ENCODE data around the gene TMEM176A. TPM values are rescaled to one million over a fixed set of nuclear protein-coding genes. Genes with fewer than 3 reads are reported as not detected.

TMEM176A gene
- total RNA-seq, 1 experiment from 2014 or later: not detected

GRCh38 chr7:150756858-150757257 lies 43.7 kb upstream of the TMEM176A start:
- no peak overlapping the region for H3K4me3 ChIP-seq (replicated peaks in 1 of 2; ENCODE audit: low read depth in 1 of 2, low read length in 2 of 2)
- intact Hi-C loops (cut with micrococcal nuclease): loop anchor here (2.0 to 5.0 kb wide), 2 partner anchors 308 to 470 kb away; no protein-coding TSS in a partner anchor
- H3K9me2 ChIP-seq (ENCODE audit: insufficient read depth): no peaks in the 10 kb centered on the region
- no peak overlapping the region for H3K9ac ChIP-seq (ENCODE audit: low read length)
- H3K36me3 ChIP-seq (ENCODE audit: control insufficient read depth in 1 of 2, insufficient read depth in 2 of 2, low read length in 2 of 2): no peaks in the 10 kb centered on the region
- BruUV-seq (replicated peaks): no TSS peak
- H3K27me3 ChIP-seq (ENCODE audit: insufficient read depth, low read length): peaks cover 2% of the 10 kb centered on the region
- ChIA-PET CTCF (no interaction called here), POLR2A (no interaction called here), RAD21 (ENCODE audit: low non-redundant PET in 1 of 2, low total read pairs in 2 of 2, uncharacterized antibody in 2 of 2, unreplicated experiment in 2 of 2) (no interaction called here)
- H4K20me1 ChIP-seq (ENCODE audit: insufficient read depth): no peaks in the 10 kb centered on the region; the same call in 1 of the 2 replicates
- no peak overlapping the region for H3K4me2 ChIP-seq (ENCODE audit: low read length)
- no peaks in the 10 kb centered on the region for H3K79me2 ChIP-seq (ENCODE audit: insufficient read depth, low read length)
- no peak overlapping the region for H2AFZ ChIP-seq (ENCODE audit: low read depth, low read length, poor library complexity, severe bottlenecking)
- DNase-seq (ENCODE audit: low read depth, low spot score) (no peak), ATAC-seq (no peak)
- H3K27ac ChIP-seq (ENCODE audit: low read depth, low read length): no peak overlapping the region
- no peaks in the 10 kb centered on the region for H3K4me1 ChIP-seq (ENCODE audit: control insufficient read depth in 1 of 2, insufficient read depth in 2 of 2, low read length in 2 of 2)
- TF ChIP-seq EGR1 (IDR thresholded peaks at IDR 0.05; ENCODE audit: low read depth): no peak
- peak; percentile 63 for TF ChIP-seq RAD21 (IDR thresholded peaks at IDR 0.05; ENCODE audit: low read depth)
- peak; percentile 17 to 41 (median 34); a peak in 4 of 6 replicates for TF ChIP-seq CTCF (IDR thresholded peaks at IDR 0.05 in 2 of 3, conservative IDR thresholded peaks at IDR 0.05 in 1 of 3; ENCODE audit: borderline replicate concordance in 1 of 3, insufficient read depth in 1 of 3, low read depth in 2 of 3, low read length in 2 of 3)
- no peaks in the 10 kb centered on the region for H3K9me3 ChIP-seq (ENCODE audit: control insufficient read depth in 1 of 2, insufficient read depth in 1 of 2, low read depth in 1 of 2, low read length in 2 of 2)

- H3K79me2 ChIP-seq (ENCODE audit: insufficient read depth, low read length): no peaks in the 10 kb centered on the region
- DNase-seq (ENCODE audit: low read depth, low spot score) (no peak), ATAC-seq (no peak)
- CTCF ChIA-PET: interaction anchor here (1.4 kb wide), 1 partner anchor 310 kb away, joined by 3 read pairs; no protein-coding TSS in a partner anchor
- no peak overlapping the region for H3K27ac ChIP-seq (ENCODE audit: low read depth, low read length)
- H3K4me3 ChIP-seq (replicated peaks in 1 of 2; ENCODE audit: low read depth in 1 of 2, low read length in 2 of 2): no peak overlapping the region
- no peaks in the 10 kb centered on the region; the same call in 1 of the 2 replicates for H4K20me1 ChIP-seq (ENCODE audit: insufficient read depth)
- POLR2A ChIA-PET: no interaction called here
- H3K4me2 ChIP-seq (ENCODE audit: low read length): no peak overlapping the region
- H3K9me2 ChIP-seq (ENCODE audit: insufficient read depth): no peaks in the 10 kb centered on the region
- H3K9ac ChIP-seq (ENCODE audit: low read length): no peak overlapping the region
- no peak overlapping the region for H2AFZ ChIP-seq (ENCODE audit: low read depth, low read length, poor library complexity, severe bottlenecking)
- H3K36me3 ChIP-seq (ENCODE audit: control insufficient read depth in 1 of 2, insufficient read depth in 2 of 2, low read length in 2 of 2): no peaks in the 10 kb centered on the region
- intact Hi-C loops (cut with micrococcal nuclease): loop anchor here (5.0 kb wide), 1 partner anchor 472 kb away; no protein-coding TSS in a partner anchor
- RAD21 ChIA-PET (ENCODE audit: low non-redundant PET in 1 of 2, low total read pairs in 2 of 2, uncharacterized antibody in 2 of 2, unreplicated experiment in 2 of 2): no interaction called here
- H3K9me3 ChIP-seq (ENCODE audit: control insufficient read depth in 1 of 2, insufficient read depth in 1 of 2, low read depth in 1 of 2, low read length in 2 of 2): no peaks in the 10 kb centered on the region
- H3K4me1 ChIP-seq (ENCODE audit: control insufficient read depth in 1 of 2, insufficient read depth in 2 of 2, low read length in 2 of 2): no peaks in the 10 kb centered on the region
- H3K27me3 ChIP-seq (ENCODE audit: insufficient read depth, low read length): no peaks in the 10 kb centered on the region; the same call in 1 of the 2 replicates
- no TSS peak for BruUV-seq (replicated peaks)
- TF ChIP-seq ZBTB33 (IDR thresholded peaks at IDR 0.05; ENCODE audit: extremely low read depth, insufficient replicate concordance, low read length) (no peak), ELF1 (IDR thresholded peaks at IDR 0.05; ENCODE audit: borderline replicate concordance, low read depth) (no peak), SRF (IDR thresholded peaks at IDR 0.05; ENCODE audit: low read depth) (no peak), CTCF (IDR thresholded peaks at IDR 0.05 in 2 of 3, conservative IDR thresholded peaks at IDR 0.05 in 1 of 3; ENCODE audit: borderline replicate concordance in 1 of 3, insufficient read depth in 1 of 3, low read depth in 2 of 3, low read length in 2 of 3) (no peak), SIN3A (IDR thresholded peaks at IDR 0.05; ENCODE audit: low read depth) (no peak), RAD21 (IDR thresholded peaks at IDR 0.05; ENCODE audit: low read depth) (no peak), YY1 (IDR thresholded peaks at IDR 0.05; ENCODE audit: extremely low read depth, insufficient replicate concordance, low read depth, low read length) (no peak), TCF7L2 (IDR thresholded peaks at IDR 0.05; ENCODE audit: borderline replicate concordance, extremely low read depth, insufficient read depth, insufficient read length) (no peak), SP1 (IDR thresholded peaks at IDR 0.05; ENCODE audit: low read depth) (no peak), POLR2AphosphoS5 (IDR thresholded peaks at IDR 0.05; ENCODE audit: low read depth, low read length) (no peak), EZH2phosphoT487 (IDR thresholded peaks at IDR 0.05; ENCODE audit: borderline replicate concordance) (no peak)
Measured at GRCh38 chr7:150759479-150759878, 41.1 kb upstream of the TMEM176A start.
